H1 (cell line): ENCODE measurements around the gene DUSP7. TPM values are rescaled to one million over a fixed set of nuclear protein-coding genes. Genes with fewer than 3 reads are reported as not detected.

Experiments
- EP300 ChIP-seq, 2 experiments: IDR thresholded peaks; 1 replicate in 1 of 2; 2 replicates in 1 of 2; pipeline ENCODE4 v1.6.1; 2011 to 2012; ENCODE audit warnings: low read depth in 2 of 2, low read length in 2 of 2, mild to moderate bottlenecking in 2 of 2, borderline replicate concordance in 1 of 2, inconsistent platforms in 1 of 2, moderate library complexity in 1 of 2
- POLR2AphosphoS5 ChIP-seq: IDR thresholded peaks from 2 replicates; pipeline ENCODE4 v1.6.1; 2011; ENCODE audit warnings: low read depth, low read length
- ZNF274 ChIP-seq: IDR thresholded peaks from 2 replicates; pipeline ENCODE4 v1.7.0; 2012; ENCODE audit warnings: low read length, borderline replicate concordance; ENCODE audit errors: extremely low read depth
- polyA plus RNA-seq, 7 experiments: library from polyadenylated mRNA; depleted of rRNA in 3 of 7; stranded (reverse) in 5 of 7; unstranded in 2 of 7; fragments of >200 nt in 5 of 7; fragments of 200-250 nt in 2 of 7; gene quantifications; 1 replicate in 5 of 7; 2 replicates in 1 of 7; 4 replicates in 1 of 7; pipeline versions ENCODE4 v1.2.1 to v1.2.3, GENCODE V29; 2011 to 2013; ENCODE audit warnings: missing spikeins in 2 of 7, mixed read lengths in 2 of 7
- total RNA-seq: library from RNA; stranded (reverse); fragmentation: NEBNext Ultra II Directional; extraction: Animal tissue kit (Norgen Biotek cat#: 25700); gene quantifications from 2 replicates; pipeline ENCODE4 v1.2.1, GENCODE V29; 2021
- TF ChIP-seq, protein P1 (sequence below): IDR thresholded peaks from 2 replicates; pipeline ENCODE4 v1.6.1; 2011; ENCODE audit warnings: low read depth, mild to moderate bottlenecking, low read length; ENCODE audit not compliant: insufficient read depth

DUSP7 gene
- total and polyA plus RNA-seq, 2 of the 8 experiments (the other 6 are each of a cell fraction or from before 2014, with no cell fraction given): 19.4 to 24.9 TPM

DNA sequence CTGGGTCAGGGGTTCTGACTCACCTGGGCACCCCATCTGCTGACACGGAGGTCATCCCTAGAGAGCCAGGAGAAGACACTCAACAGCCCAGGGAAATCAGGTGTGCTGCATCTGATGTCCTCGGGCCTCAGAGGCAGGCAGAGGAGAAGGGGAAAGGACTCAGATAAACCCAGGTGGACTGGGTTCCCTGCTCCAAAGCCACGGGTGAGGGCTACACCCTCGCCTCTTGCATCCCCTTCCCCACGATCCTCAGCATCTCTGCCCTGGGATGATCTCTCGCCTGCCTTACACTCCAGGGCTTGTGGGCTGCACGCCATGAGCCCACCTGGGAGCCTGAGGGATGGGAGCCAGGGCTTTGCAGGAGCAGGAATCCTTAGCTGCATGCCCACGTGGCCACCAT is 8.2 kb upstream of the DUSP7 start (continued):
- TF ChIP-seq, protein P1, sequence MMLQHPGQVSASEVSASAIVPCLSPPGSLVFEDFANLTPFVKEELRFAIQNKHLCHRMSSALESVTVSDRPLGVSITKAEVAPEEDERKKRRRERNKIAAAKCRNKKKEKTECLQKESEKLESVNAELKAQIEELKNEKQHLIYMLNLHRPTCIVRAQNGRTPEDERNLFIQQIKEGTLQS: no peak
- TF ChIP-seq EP300 (IDR thresholded peaks at IDR 0.05; ENCODE audit: borderline replicate concordance in 1 of 2, low read depth in 2 of 2, low read length in 2 of 2): no peak
- no peak for TF ChIP-seq ZNF274
- TF ChIP-seq POLR2AphosphoS5: no peak
